ENCODE data around the gene SH3GLB2.

GRCh38 chr9:128979111-128979510, 49.0 kb downstream of the SH3GLB2 start:
- no peak for TF ChIP-seq EGR1 (IDR thresholded peaks at IDR 0.05)
- TF ChIP-seq RAD21 (IDR thresholded peaks at IDR 0.05; ENCODE audit: low read depth) = no peak
- no peak for TF ChIP-seq CREB1 (IDR thresholded peaks at IDR 0.05; ENCODE audit: low read depth)
- no peak for TF ChIP-seq TAF1 (IDR thresholded peaks at IDR 0.05; ENCODE audit: low read depth)
- TF ChIP-seq, protein P1, sequence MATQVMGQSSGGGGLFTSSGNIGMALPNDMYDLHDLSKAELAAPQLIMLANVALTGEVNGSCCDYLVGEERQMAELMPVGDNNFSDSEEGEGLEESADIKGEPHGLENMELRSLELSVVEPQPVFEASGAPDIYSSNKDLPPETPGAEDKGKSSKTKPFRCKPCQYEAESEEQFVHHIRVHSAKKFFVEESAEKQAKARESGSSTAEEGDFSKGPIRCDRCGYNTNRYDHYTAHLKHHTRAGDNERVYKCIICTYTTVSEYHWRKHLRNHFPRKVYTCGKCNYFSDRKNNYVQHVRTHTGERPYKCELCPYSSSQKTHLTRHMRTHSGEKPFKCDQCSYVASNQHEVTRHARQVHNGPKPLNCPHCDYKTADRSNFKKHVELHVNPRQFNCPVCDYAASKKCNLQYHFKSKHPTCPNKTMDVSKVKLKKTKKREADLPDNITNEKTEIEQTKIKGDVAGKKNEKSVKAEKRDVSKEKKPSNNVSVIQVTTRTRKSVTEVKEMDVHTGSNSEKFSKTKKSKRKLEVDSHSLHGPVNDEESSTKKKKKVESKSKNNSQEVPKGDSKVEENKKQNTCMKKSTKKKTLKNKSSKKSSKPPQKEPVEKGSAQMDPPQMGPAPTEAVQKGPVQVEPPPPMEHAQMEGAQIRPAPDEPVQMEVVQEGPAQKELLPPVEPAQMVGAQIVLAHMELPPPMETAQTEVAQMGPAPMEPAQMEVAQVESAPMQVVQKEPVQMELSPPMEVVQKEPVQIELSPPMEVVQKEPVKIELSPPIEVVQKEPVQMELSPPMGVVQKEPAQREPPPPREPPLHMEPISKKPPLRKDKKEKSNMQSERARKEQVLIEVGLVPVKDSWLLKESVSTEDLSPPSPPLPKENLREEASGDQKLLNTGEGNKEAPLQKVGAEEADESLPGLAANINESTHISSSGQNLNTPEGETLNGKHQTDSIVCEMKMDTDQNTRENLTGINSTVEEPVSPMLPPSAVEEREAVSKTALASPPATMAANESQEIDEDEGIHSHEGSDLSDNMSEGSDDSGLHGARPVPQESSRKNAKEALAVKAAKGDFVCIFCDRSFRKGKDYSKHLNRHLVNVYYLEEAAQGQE (IDR thresholded peaks at IDR 0.05; ENCODE audit: low read depth) = no peak
- no peak for TF ChIP-seq CEBPB (IDR thresholded peaks at IDR 0.05)
- TF ChIP-seq FOXM1 (IDR thresholded peaks at IDR 0.05; ENCODE audit: borderline replicate concordance, low read depth) = no peak
- no peak for TF ChIP-seq YY1 (IDR thresholded peaks at IDR 0.05; ENCODE audit: low read depth)
- no peak for TF ChIP-seq EP300 (IDR thresholded peaks at IDR 0.05; ENCODE audit: borderline replicate concordance)
- TF ChIP-seq, protein P2, sequence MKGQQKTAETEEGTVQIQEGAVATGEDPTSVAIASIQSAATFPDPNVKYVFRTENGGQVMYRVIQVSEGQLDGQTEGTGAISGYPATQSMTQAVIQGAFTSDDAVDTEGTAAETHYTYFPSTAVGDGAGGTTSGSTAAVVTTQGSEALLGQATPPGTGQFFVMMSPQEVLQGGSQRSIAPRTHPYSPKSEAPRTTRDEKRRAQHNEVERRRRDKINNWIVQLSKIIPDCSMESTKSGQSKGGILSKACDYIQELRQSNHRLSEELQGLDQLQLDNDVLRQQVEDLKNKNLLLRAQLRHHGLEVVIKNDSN (IDR thresholded peaks at IDR 0.05) = no peak
- TF ChIP-seq TEAD4 (IDR thresholded peaks at IDR 0.05) = no peak
- TF ChIP-seq, protein P3, sequence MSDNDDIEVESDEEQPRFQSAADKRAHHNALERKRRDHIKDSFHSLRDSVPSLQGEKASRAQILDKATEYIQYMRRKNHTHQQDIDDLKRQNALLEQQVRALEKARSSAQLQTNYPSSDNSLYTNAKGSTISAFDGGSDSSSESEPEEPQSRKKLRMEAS (IDR thresholded peaks at IDR 0.05) = no peak
